Astrocyte (in vitro differentiated cells and primary cell): Measurements from ENCODE around the gene SMPDL3B. TPM values are rescaled to one million over a fixed set of nuclear protein-coding genes. Genes with fewer than 3 reads are reported as not detected.
A peak's percentile ranks its signal among the peaks of the same experiment; 100 is the strongest.

Source experiments
- DNase-seq: peaks from one replicate; pipeline ENCODE4 v3.0.0-alpha.2; 2010; ENCODE audit warnings: low read depth
- FAIRE-seq: peaks from 2 replicates; lab custom pipeline; 2011; peaks lifted over from hg19 to GRCh38; lab: Jason Lieb, UNC
- H2AFZ ChIP-seq: 2 replicates; pipeline ENCODE4 v1.6.0; 2012; ENCODE audit warnings: low read depth, low read length, inconsistent platforms
- H3K27ac ChIP-seq: 2 replicates; pipeline ENCODE4 v1.5.1; 2011; ENCODE audit warnings: low read depth, low read length, inconsistent platforms
- H3K27me3 ChIP-seq: 2 replicates; pipeline ENCODE4 v1.6.0; 2011; ENCODE audit warnings: low read length, inconsistent platforms; ENCODE audit not compliant: insufficient read depth
- H3K36me3 ChIP-seq: 2 replicates; pipeline ENCODE4 v1.5.1; 2011; ENCODE audit warnings: low read length, inconsistent platforms; ENCODE audit not compliant: insufficient read depth
- H3K4me1 ChIP-seq: 2 replicates; pipeline ENCODE4 v1.5.1; 2011; ENCODE audit warnings: low read length, inconsistent platforms; ENCODE audit not compliant: insufficient read depth
- H3K4me2 ChIP-seq: 2 replicates; pipeline ENCODE4 v1.6.0; 2012; ENCODE audit warnings: low read length, inconsistent platforms
- H3K4me3 ChIP-seq: 2 replicates; pipeline ENCODE4 v1.5.1; 2011; ENCODE audit warnings: low read depth, mild to moderate bottlenecking, low read length, inconsistent platforms; ENCODE audit not compliant: insufficient read depth
- H3K79me2 ChIP-seq: 2 replicates; pipeline ENCODE4 v1.6.0; 2012; ENCODE audit warnings: mild to moderate bottlenecking, low read length, inconsistent platforms; ENCODE audit not compliant: insufficient read depth
- H3K9ac ChIP-seq: 2 replicates; pipeline ENCODE4 v1.6.0; 2012; ENCODE audit warnings: mild to moderate bottlenecking, low read length, inconsistent platforms
- H3K9me3 ChIP-seq: 2 replicates; pipeline ENCODE4 v1.5.1; 2012; ENCODE audit warnings: low read depth, mild to moderate bottlenecking, low read length, inconsistent platforms; ENCODE audit not compliant: insufficient read depth
- H4K20me1 ChIP-seq: 2 replicates; pipeline ENCODE4 v1.6.0; 2012; ENCODE audit warnings: low read length, inconsistent platforms; ENCODE audit not compliant: insufficient read depth
- H3K27ac Mint-ChIP-seq: one replicate; pipeline ENCODE4 v1.8.0; 2021; ENCODE audit warnings: mild to moderate bottlenecking, mixed read lengths; ENCODE audit not compliant: unreplicated experiment
- H3K27me3 Mint-ChIP-seq: one replicate; pipeline ENCODE4 v1.8.0; 2021; ENCODE audit warnings: low read depth, mixed read lengths; ENCODE audit not compliant: unreplicated experiment
- H3K36me3 Mint-ChIP-seq: one replicate; pipeline ENCODE4 v1.8.0; 2021; ENCODE audit warnings: low read depth, mixed read lengths; ENCODE audit not compliant: unreplicated experiment
- H3K4me1 Mint-ChIP-seq: one replicate; pipeline ENCODE4 v1.8.0; 2021; ENCODE audit warnings: low read depth, mixed read lengths; ENCODE audit not compliant: unreplicated experiment
- H3K4me3 Mint-ChIP-seq: one replicate; pipeline ENCODE4 v1.8.0; 2021; ENCODE audit warnings: mild to moderate bottlenecking, moderate library complexity, mixed read lengths; ENCODE audit not compliant: unreplicated experiment
- H3K9me3 Mint-ChIP-seq: one replicate; pipeline ENCODE4 v1.8.0; 2021; ENCODE audit warnings: mild to moderate bottlenecking, mixed read lengths; ENCODE audit not compliant: unreplicated experiment
- CTCF ChIP-seq: IDR thresholded peaks from 2 replicates; pipeline ENCODE4 v1.5.1; 2011; ENCODE audit warnings: low read depth, mild to moderate bottlenecking, inconsistent platforms, low read length, moderate library complexity; ENCODE audit not compliant: insufficient read depth
- EZH2 ChIP-seq: IDR thresholded peaks from 2 replicates; pipeline ENCODE4 v1.6.1; 2012; ENCODE audit warnings: mild to moderate bottlenecking, low read length, inconsistent platforms; ENCODE audit not compliant: insufficient read depth
- total RNA-seq: library from RNA; stranded (reverse); gene quantifications from 2 replicates; pipeline ENCODE4 v1.2.1, GENCODE V29; 2021

The SMPDL3B gene
- total RNA-seq, 1 donor from 2014 or later = 2.2 TPM

GRCh38 chr1:27957655-27958054, 22.9 kb downstream of the SMPDL3B start:
- TF ChIP-seq EZH2 (no peak), CTCF (no peak)
- DNase-seq = no peak
- Histone ChIP-seq H3K36me3 (no peaks in the 10 kb centered on the region), H3K4me3 (no peak overlapping the region), H4K20me1 (peaks cover 9% of the 10 kb centered on the region), H3K27me3 (peaks cover 3% of the 10 kb centered on the region), H3K9ac (no peak overlapping the region), H2AFZ (no peak overlapping the region), H3K27ac (no peak overlapping the region), H3K79me2 (no peaks in the 10 kb centered on the region), H3K9me3 (no peaks in the 10 kb centered on the region), H3K4me2 (no peak overlapping the region), H3K4me1 (peaks cover 13% of the 10 kb centered on the region)
- H3K9me3 Mint-ChIP-seq = no peaks in the 10 kb centered on the region
- peaks cover 27% of the 10 kb centered on the region for H3K27me3 Mint-ChIP-seq
- H3K27ac Mint-ChIP-seq = no peak overlapping the region
- peaks cover 6% of the 10 kb centered on the region for H3K4me1 Mint-ChIP-seq
- peaks cover 5% of the 10 kb centered on the region for H3K36me3 Mint-ChIP-seq
- H3K4me3 Mint-ChIP-seq = no peak overlapping the region
- FAIRE-seq = no peak

- no peaks in the 10 kb centered on the region for H3K36me3 ChIP-seq
- H3K27ac Mint-ChIP-seq = no peak overlapping the region
- H3K4me3 Mint-ChIP-seq = no peak overlapping the region
- H3K79me2 ChIP-seq = no peaks in the 10 kb centered on the region
- peaks cover 22% of the 10 kb centered on the region for H3K27me3 Mint-ChIP-seq
- peaks cover 6% of the 10 kb centered on the region for H3K4me1 Mint-ChIP-seq
- H3K27ac ChIP-seq = no peak overlapping the region
- H3K27me3 ChIP-seq = peaks cover 3% of the 10 kb centered on the region
- TF ChIP-seq CTCF = no peak
- TF ChIP-seq EZH2 = no peak
- no peak for FAIRE-seq
- peaks cover 13% of the 10 kb centered on the region for H3K4me1 ChIP-seq
- no peaks in the 10 kb centered on the region for H3K9me3 Mint-ChIP-seq
- H3K4me2 ChIP-seq = peak overlapping the region; percentile 93
- H2AFZ ChIP-seq = no peak overlapping the region
- peaks cover 8% of the 10 kb centered on the region for H3K36me3 Mint-ChIP-seq
- H3K9me3 ChIP-seq = no peaks in the 10 kb centered on the region
- DNase-seq = no peak
- H3K9ac ChIP-seq = no peak overlapping the region
- peaks cover 9% of the 10 kb centered on the region for H4K20me1 ChIP-seq
- H3K4me3 ChIP-seq = no peak overlapping the region
These were observed 23.7 kb downstream of the SMPDL3B start for GRCh38 chr1:27958513-27958912.

- FAIRE-seq = no peak
- H3K4me1 ChIP-seq = peaks cover 13% of the 10 kb centered on the region
- DNase-seq = peak; percentile 55
- Mint-ChIP-seq H3K4me1 (peaks cover 6% of the 10 kb centered on the region), H3K36me3 (peaks cover 10% of the 10 kb centered on the region), H3K27me3 (peaks cover 16% of the 10 kb centered on the region), H3K4me3 (peak within 1 kb of the TSS; percentile 79), H3K27ac (peak within 1 kb of the TSS; percentile 62), H3K9me3 (no peaks in the 10 kb centered on the region)
- peak within 1 kb of the TSS; percentile 68 for H3K27ac ChIP-seq
- H3K9me3 ChIP-seq = no peaks in the 10 kb centered on the region
- peaks cover 2% of the 10 kb centered on the region for H3K27me3 ChIP-seq
- H3K79me2 ChIP-seq = no peaks in the 10 kb centered on the region
- H3K9ac ChIP-seq = peak within 1 kb of the TSS; percentile 84
- H2AFZ ChIP-seq = peak within 1 kb of the TSS; percentile 100
- H3K4me3 ChIP-seq = peak within 1 kb of the TSS; percentile 86
- TF ChIP-seq EZH2 (no peak), CTCF (no peak)
- H4K20me1 ChIP-seq = peaks cover 9% of the 10 kb centered on the region
- no peaks in the 10 kb centered on the region for H3K36me3 ChIP-seq
- H3K4me2 ChIP-seq = peak within 1 kb of the TSS; percentile 93
These were observed 25.2 kb downstream of the SMPDL3B start, which contains the start of gene XKR8 for GRCh38 chr1:27959792-27960603. TSS of gene XKR8 (plus strand) at chr1:27959973. CDS start at chr1:27960070, 97 bp downstream.
